H1 (cell line): ENCODE measurements around the gene LAMB1. TPM values are rescaled to one million over a fixed set of nuclear protein-coding genes. Genes with fewer than 3 reads are reported as not detected.

Experiments used
- CHD2 ChIP-seq: IDR thresholded peaks from 2 replicates; pipeline ENCODE4 v1.6.1; 2012; ENCODE audit warnings: low read length, improper control_type of control experiment
- CREB1 ChIP-seq: IDR thresholded peaks from 2 replicates; pipeline ENCODE4 v1.6.1; 2012; ENCODE audit warnings: inconsistent platforms
- EGR1 ChIP-seq: IDR thresholded peaks from 2 replicates; pipeline ENCODE4 v1.6.1; 2011; ENCODE audit warnings: low read depth, low read length, borderline replicate concordance
- HDAC2 ChIP-seq, 2 experiments: fragments of 300-600 bp in 1 of 2; sonication (generic) in 1 of 2; IDR thresholded peaks; 2 replicates each; pipeline ENCODE4 v1.6.1; 2011 to 2012; ENCODE audit warnings: low read depth in 2 of 2, low read length in 2 of 2, mild to moderate bottlenecking in 2 of 2, moderate library complexity in 2 of 2, borderline replicate concordance in 1 of 2, inconsistent platforms in 1 of 2
- KDM4A ChIP-seq: IDR thresholded peaks from one replicate; pipeline ENCODE4 v1.7.1; 2012; ENCODE audit warnings: low read depth, mild to moderate bottlenecking, moderate library complexity, low read length, inconsistent platforms; ENCODE audit not compliant: severe bottlenecking
- POLR2A ChIP-seq, 2 experiments: IDR thresholded peaks; 1 replicate in 1 of 2; 2 replicates in 1 of 2; pipeline ENCODE4 v1.6.1; 2011; ENCODE audit warnings: low read depth in 2 of 2, low read length in 2 of 2, mild to moderate bottlenecking in 2 of 2; ENCODE audit errors: control extremely low read depth in 1 of 2
- SP4 ChIP-seq: IDR thresholded peaks from 2 replicates; pipeline ENCODE4 v1.6.1; 2012; ENCODE audit warnings: low read length, inconsistent platforms
- TEAD4 ChIP-seq: IDR thresholded peaks from 2 replicates; pipeline ENCODE4 v1.6.1; 2012; ENCODE audit warnings: low read depth, low read length, inconsistent platforms, mixed read lengths
- polyA plus RNA-seq, 7 experiments: library from polyadenylated mRNA; depleted of rRNA in 3 of 7; stranded (reverse) in 5 of 7; unstranded in 2 of 7; fragments of >200 nt in 5 of 7; fragments of 200-250 nt in 2 of 7; gene quantifications; 1 replicate in 5 of 7; 2 replicates in 1 of 7; 4 replicates in 1 of 7; pipeline versions ENCODE4 v1.2.1 to v1.2.3, GENCODE V29; 2011 to 2013; ENCODE audit warnings: missing spikeins in 2 of 7, mixed read lengths in 2 of 7
- total RNA-seq: library from RNA; stranded (reverse); fragmentation: NEBNext Ultra II Directional; extraction: Animal tissue kit (Norgen Biotek cat#: 25700); gene quantifications from 2 replicates; pipeline ENCODE4 v1.2.1, GENCODE V29; 2021
- TF ChIP-seq, protein P1 (sequence below): IDR thresholded peaks from 2 replicates; pipeline ENCODE4 v1.6.1; 2012; ENCODE audit warnings: inconsistent platforms
- TF ChIP-seq, protein P2 (sequence below): fragments of 300-600 bp; sonication (generic); IDR thresholded peaks from 2 replicates; pipeline ENCODE4 v1.7.1; 2012; ENCODE audit warnings: low read length, moderate library complexity, mild to moderate bottlenecking, inconsistent platforms; ENCODE audit not compliant: insufficient replicate concordance

LAMB1 gene
- total and polyA plus RNA-seq, 2 of the 8 experiments (the other 6 are each of a cell fraction or from before 2014, with no cell fraction given): 31.9 to 38.5 TPM

DNA sequence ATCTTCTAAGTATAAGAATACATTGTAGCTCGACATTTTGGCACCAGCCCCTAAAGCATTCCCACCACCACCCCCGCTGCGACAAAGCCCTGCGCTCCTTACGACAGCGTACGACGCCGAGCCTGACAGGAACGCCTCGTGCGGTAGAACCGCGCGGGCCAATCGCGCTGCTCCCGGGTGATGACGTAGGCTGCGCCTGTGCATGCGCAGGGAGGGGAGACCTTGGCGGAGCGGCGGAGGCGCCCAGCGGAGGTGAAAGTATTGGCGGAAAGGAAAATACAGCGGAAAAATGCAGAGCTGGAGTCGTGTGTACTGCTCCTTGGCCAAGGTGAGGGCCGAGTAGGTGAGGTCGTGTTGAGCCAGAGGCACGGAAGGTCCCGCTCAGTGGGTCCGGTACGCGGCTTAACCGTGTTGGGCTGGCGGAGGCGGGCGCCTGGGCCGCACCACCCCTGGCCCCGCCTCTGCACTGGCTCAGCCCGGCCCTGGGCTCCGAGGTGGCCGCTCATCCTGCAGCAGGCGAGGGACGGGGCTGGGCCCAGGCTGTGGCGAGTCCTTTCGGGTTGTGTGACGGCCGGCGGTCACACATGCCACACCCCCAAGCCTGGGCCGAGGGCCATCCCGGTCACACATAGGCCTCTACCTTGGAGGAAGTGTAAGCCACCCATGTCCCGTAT is 111.9 kb downstream of the LAMB1 start, which contains the start of gene DLD (continued):
- peak; percentile 83 for TF ChIP-seq KDM4A
- peak; percentile 27; the same call in 1 of the 2 replicates for TF ChIP-seq SP4
- 0 out of 2 replicates have a peak, but pooled peaks have one; percentile 33 for TF ChIP-seq CHD2
- TF ChIP-seq, protein P1, sequence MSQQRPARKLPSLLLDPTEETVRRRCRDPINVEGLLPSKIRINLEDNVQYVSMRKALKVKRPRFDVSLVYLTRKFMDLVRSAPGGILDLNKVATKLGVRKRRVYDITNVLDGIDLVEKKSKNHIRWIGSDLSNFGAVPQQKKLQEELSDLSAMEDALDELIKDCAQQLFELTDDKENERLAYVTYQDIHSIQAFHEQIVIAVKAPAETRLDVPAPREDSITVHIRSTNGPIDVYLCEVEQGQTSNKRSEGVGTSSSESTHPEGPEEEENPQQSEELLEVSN: peak; percentile 92
- peak in 1 of 2 experiments; percentile 75; a peak in 2 of 3 replicates for TF ChIP-seq POLR2A (IDR thresholded peaks at IDR 0.05; ENCODE audit: control extremely low read depth in 1 of 2, low read depth in 2 of 2, low read length in 2 of 2)
- TF ChIP-seq HDAC2 (IDR thresholded peaks at IDR 0.05; ENCODE audit: borderline replicate concordance in 1 of 2, low read depth in 2 of 2, low read length in 2 of 2): 0 out of 4 replicates have a peak, but pooled peaks of 1 of the 2 experiments have one; percentile 59
- peak; percentile 50; the same call in 1 of the 2 replicates for TF ChIP-seq EGR1
- TF ChIP-seq, protein P2, sequence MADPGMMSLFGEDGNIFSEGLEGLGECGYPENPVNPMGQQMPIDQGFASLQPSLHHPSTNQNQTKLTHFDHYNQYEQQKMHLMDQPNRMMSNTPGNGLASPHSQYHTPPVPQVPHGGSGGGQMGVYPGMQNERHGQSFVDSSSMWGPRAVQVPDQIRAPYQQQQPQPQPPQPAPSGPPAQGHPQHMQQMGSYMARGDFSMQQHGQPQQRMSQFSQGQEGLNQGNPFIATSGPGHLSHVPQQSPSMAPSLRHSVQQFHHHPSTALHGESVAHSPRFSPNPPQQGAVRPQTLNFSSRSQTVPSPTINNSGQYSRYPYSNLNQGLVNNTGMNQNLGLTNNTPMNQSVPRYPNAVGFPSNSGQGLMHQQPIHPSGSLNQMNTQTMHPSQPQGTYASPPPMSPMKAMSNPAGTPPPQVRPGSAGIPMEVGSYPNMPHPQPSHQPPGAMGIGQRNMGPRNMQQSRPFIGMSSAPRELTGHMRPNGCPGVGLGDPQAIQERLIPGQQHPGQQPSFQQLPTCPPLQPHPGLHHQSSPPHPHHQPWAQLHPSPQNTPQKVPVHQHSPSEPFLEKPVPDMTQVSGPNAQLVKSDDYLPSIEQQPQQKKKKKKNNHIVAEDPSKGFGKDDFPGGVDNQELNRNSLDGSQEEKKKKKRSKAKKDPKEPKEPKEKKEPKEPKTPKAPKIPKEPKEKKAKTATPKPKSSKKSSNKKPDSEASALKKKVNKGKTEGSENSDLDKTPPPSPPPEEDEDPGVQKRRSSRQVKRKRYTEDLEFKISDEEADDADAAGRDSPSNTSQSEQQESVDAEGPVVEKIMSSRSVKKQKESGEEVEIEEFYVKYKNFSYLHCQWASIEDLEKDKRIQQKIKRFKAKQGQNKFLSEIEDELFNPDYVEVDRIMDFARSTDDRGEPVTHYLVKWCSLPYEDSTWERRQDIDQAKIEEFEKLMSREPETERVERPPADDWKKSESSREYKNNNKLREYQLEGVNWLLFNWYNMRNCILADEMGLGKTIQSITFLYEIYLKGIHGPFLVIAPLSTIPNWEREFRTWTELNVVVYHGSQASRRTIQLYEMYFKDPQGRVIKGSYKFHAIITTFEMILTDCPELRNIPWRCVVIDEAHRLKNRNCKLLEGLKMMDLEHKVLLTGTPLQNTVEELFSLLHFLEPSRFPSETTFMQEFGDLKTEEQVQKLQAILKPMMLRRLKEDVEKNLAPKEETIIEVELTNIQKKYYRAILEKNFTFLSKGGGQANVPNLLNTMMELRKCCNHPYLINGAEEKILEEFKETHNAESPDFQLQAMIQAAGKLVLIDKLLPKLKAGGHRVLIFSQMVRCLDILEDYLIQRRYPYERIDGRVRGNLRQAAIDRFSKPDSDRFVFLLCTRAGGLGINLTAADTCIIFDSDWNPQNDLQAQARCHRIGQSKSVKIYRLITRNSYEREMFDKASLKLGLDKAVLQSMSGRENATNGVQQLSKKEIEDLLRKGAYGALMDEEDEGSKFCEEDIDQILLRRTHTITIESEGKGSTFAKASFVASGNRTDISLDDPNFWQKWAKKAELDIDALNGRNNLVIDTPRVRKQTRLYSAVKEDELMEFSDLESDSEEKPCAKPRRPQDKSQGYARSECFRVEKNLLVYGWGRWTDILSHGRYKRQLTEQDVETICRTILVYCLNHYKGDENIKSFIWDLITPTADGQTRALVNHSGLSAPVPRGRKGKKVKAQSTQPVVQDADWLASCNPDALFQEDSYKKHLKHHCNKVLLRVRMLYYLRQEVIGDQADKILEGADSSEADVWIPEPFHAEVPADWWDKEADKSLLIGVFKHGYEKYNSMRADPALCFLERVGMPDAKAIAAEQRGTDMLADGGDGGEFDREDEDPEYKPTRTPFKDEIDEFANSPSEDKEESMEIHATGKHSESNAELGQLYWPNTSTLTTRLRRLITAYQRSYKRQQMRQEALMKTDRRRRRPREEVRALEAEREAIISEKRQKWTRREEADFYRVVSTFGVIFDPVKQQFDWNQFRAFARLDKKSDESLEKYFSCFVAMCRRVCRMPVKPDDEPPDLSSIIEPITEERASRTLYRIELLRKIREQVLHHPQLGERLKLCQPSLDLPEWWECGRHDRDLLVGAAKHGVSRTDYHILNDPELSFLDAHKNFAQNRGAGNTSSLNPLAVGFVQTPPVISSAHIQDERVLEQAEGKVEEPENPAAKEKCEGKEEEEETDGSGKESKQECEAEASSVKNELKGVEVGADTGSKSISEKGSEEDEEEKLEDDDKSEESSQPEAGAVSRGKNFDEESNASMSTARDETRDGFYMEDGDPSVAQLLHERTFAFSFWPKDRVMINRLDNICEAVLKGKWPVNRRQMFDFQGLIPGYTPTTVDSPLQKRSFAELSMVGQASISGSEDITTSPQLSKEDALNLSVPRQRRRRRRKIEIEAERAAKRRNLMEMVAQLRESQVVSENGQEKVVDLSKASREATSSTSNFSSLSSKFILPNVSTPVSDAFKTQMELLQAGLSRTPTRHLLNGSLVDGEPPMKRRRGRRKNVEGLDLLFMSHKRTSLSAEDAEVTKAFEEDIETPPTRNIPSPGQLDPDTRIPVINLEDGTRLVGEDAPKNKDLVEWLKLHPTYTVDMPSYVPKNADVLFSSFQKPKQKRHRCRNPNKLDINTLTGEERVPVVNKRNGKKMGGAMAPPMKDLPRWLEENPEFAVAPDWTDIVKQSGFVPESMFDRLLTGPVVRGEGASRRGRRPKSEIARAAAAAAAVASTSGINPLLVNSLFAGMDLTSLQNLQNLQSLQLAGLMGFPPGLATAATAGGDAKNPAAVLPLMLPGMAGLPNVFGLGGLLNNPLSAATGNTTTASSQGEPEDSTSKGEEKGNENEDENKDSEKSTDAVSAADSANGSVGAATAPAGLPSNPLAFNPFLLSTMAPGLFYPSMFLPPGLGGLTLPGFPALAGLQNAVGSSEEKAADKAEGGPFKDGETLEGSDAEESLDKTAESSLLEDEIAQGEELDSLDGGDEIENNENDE: no peak
- TF ChIP-seq TEAD4: 0 out of 2 replicates have a peak, but pooled peaks have one; percentile 14
- TF ChIP-seq CREB1: peak; percentile 93
